Measurements from ENCODE around the gene EFCAB8. TPM values are rescaled to one million over a fixed set of nuclear protein-coding genes. Genes with fewer than 3 reads are reported as not detected.

Gene EFCAB8
- total RNA-seq, 1 experiment from 2014 or later = not detected

DNA sequence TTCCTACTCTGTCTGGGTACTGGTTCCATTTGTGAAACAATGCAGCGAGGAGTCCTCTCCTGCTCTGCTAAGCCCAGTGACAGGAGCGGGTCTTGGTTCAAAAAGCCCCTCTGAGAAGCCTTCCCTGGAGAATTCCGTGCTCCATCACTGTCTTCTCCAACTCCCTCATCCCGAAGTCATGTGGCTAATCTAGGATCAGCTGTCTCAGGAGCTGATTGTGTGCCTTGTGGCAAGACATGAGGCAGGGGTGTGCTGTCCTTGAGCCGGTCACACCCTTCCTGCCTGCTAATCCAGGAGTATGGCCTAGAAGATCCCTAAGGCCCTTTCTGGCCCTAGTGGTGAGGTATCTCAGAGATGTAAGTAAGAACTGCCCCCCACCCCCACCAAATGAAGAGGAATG is 72.0 kb downstream of the EFCAB8 start:
- no peaks in the 10 kb centered on the region for H3K4me1 ChIP-seq (ENCODE audit: insufficient read depth, low read length)
- no peak overlapping the region for H2AFZ ChIP-seq (ENCODE audit: low read length)
- H3K9me3 ChIP-seq (ENCODE audit: low read length) = no peaks in the 10 kb centered on the region
- CTCF ChIA-PET = no interaction called here
- no peak overlapping the region for H3K4me2 ChIP-seq (ENCODE audit: low read length)
- BruUV-seq (replicated peaks) = no TSS peak
- no peaks in the 10 kb centered on the region for H3F3A ChIP-seq (ENCODE audit: low read length, unreplicated experiment)
- intact Hi-C loops (cut with micrococcal nuclease) = no loop called here
- POLR2A ChIA-PET (ENCODE audit: unreplicated experiment) = no interaction called here
- no peak overlapping the region for H3K27ac ChIP-seq (ENCODE audit: low read length)
- no peak for ATAC-seq
- TF ChIP-seq EZH2phosphoT487 (IDR thresholded peaks at IDR 0.05; ENCODE audit: borderline replicate concordance, low read length) (no peak), EZH2 (IDR thresholded peaks at IDR 0.05; ENCODE audit: low read length, unreplicated experiment) (no peak)
- TF ChIP-seq, protein P1, sequence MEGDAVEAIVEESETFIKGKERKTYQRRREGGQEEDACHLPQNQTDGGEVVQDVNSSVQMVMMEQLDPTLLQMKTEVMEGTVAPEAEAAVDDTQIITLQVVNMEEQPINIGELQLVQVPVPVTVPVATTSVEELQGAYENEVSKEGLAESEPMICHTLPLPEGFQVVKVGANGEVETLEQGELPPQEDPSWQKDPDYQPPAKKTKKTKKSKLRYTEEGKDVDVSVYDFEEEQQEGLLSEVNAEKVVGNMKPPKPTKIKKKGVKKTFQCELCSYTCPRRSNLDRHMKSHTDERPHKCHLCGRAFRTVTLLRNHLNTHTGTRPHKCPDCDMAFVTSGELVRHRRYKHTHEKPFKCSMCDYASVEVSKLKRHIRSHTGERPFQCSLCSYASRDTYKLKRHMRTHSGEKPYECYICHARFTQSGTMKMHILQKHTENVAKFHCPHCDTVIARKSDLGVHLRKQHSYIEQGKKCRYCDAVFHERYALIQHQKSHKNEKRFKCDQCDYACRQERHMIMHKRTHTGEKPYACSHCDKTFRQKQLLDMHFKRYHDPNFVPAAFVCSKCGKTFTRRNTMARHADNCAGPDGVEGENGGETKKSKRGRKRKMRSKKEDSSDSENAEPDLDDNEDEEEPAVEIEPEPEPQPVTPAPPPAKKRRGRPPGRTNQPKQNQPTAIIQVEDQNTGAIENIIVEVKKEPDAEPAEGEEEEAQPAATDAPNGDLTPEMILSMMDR (conservative IDR thresholded peaks at IDR 0.05; ENCODE audit: low read depth, low read length) = no peak
- H3K36me3 ChIP-seq (ENCODE audit: low read depth, low read length) = no peaks in the 10 kb centered on the region
- H3K27me3 ChIP-seq (ENCODE audit: low read length) = peaks cover 22% of the 10 kb centered on the region
- H3K9me2 ChIP-seq (replicated peaks; ENCODE audit: low read length) = no peaks in the 10 kb centered on the region
- no peaks in the 10 kb centered on the region for H4K20me1 ChIP-seq (ENCODE audit: low read length)
- H3K4me3 ChIP-seq (ENCODE audit: low read length) = no peak overlapping the region
- no peak overlapping the region for H3K9ac ChIP-seq (ENCODE audit: low read length)
- no peak for DNase-seq
- no peaks in the 10 kb centered on the region for H3K79me2 ChIP-seq (ENCODE audit: low read length)

DNA sequence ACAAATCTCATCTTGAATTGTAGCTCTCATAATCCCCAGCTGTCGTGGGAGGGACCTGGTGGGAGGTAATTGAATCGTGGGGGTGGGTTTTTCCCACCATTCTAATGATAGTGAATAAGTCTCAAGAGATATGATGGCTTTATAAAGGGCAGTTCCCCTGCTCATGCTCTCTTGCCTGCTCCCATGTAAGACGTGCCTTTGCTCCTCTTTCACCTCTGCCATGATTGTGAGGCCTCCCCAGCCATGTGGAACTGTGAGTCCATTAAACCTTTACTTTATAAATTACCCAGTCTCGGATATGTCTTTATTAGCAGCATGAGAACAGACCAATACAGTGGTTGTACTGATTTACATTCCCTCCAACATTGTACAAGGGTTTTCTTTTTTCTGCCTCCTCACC is 75.9 kb downstream of the EFCAB8 start:
- H3K4me3 ChIP-seq (ENCODE audit: low read length) = no peak overlapping the region
- ChIA-PET POLR2A (ENCODE audit: unreplicated experiment) (no interaction called here), CTCF (no interaction called here)
- no peak for DNase-seq
- H3K79me2 ChIP-seq (ENCODE audit: low read length) = no peaks in the 10 kb centered on the region
- no peak overlapping the region for H3K4me2 ChIP-seq (ENCODE audit: low read length)
- no peak for ATAC-seq
- H3K36me3 ChIP-seq (ENCODE audit: low read depth, low read length) = no peaks in the 10 kb centered on the region
- H4K20me1 ChIP-seq (ENCODE audit: low read length) = no peaks in the 10 kb centered on the region
- H3K27me3 ChIP-seq (ENCODE audit: low read length) = peaks cover 22% of the 10 kb centered on the region
- BruUV-seq (replicated peaks) = no TSS peak
- TF ChIP-seq EZH2phosphoT487 (IDR thresholded peaks at IDR 0.05; ENCODE audit: borderline replicate concordance, low read length) (no peak), EZH2 (IDR thresholded peaks at IDR 0.05; ENCODE audit: low read length, unreplicated experiment) (no peak)
- TF ChIP-seq, protein P1 (conservative IDR thresholded peaks at IDR 0.05; ENCODE audit: low read depth, low read length) = no peak
- no peak overlapping the region for H2AFZ ChIP-seq (ENCODE audit: low read length)
- no peaks in the 10 kb centered on the region for H3K9me2 ChIP-seq (replicated peaks; ENCODE audit: low read length)
- H3K4me1 ChIP-seq (ENCODE audit: insufficient read depth, low read length) = no peaks in the 10 kb centered on the region
- intact Hi-C loops (cut with micrococcal nuclease) = no loop called here
- H3K27ac ChIP-seq (ENCODE audit: low read length) = no peak overlapping the region
- H3F3A ChIP-seq (ENCODE audit: low read length, unreplicated experiment) = no peaks in the 10 kb centered on the region
- H3K9ac ChIP-seq (ENCODE audit: low read length) = no peak overlapping the region
- H3K9me3 ChIP-seq (ENCODE audit: low read length) = no peaks in the 10 kb centered on the region

DNA sequence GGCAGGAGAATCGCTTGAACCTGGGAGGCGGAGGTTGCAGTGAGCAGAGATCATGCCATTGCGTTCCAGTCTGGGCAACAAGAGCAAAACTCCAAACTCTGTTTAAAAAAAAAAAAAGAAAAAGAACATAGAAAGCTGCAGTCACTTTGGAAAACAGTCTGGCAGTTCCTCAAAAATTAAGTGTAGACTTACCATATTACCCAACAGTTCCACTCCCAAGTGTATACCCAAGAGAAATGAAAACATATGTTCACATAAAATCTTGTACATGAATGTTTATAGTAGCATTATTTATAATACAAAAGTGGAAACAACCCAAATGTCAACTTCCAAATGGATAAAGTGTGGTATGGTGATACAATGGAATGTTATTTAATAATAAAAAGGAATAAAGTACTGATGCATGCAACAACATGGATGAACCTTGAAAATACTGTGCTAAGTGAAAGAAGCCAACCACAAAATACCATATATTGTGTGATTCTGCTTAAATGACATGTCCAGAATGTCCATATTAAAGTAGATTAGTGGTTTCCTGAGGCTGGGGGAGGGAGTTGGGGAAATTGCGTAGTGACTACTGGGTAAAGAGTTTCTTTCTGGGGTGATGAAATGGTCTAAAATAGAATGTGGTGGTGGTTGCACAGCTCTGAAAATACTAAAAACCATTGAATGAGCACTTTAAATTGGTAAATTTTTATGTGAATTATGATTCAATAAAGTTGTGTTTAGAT is 82.6 kb downstream of the EFCAB8 start:
- CTCF ChIA-PET = no interaction called here
- Histone ChIP-seq H3K9ac (ENCODE audit: low read length) (no peak overlapping the region), H3K4me3 (ENCODE audit: low read length) (no peak overlapping the region), H3K9me3 (ENCODE audit: low read length) (no peaks in the 10 kb centered on the region), H3K4me1 (ENCODE audit: insufficient read depth, low read length) (no peaks in the 10 kb centered on the region), H2AFZ (ENCODE audit: low read length) (no peak overlapping the region), H3K27me3 (ENCODE audit: low read length) (peaks cover 15% of the 10 kb centered on the region; the same call in 1 of the 2 replicates), H4K20me1 (ENCODE audit: low read length) (no peaks in the 10 kb centered on the region), H3K9me2 (replicated peaks; ENCODE audit: low read length) (no peaks in the 10 kb centered on the region), H3K4me2 (ENCODE audit: low read length) (no peak overlapping the region), H3K79me2 (ENCODE audit: low read length) (no peaks in the 10 kb centered on the region), H3F3A (ENCODE audit: low read length, unreplicated experiment) (no peaks in the 10 kb centered on the region), H3K36me3 (ENCODE audit: low read depth, low read length) (no peaks in the 10 kb centered on the region), H3K27ac (ENCODE audit: low read length) (no peak overlapping the region)
- intact Hi-C loops (cut with micrococcal nuclease) = no loop called here
- BruUV-seq (replicated peaks) = no TSS peak
- no peak for TF ChIP-seq EZH2 (IDR thresholded peaks at IDR 0.05; ENCODE audit: low read length, unreplicated experiment)
- TF ChIP-seq EZH2phosphoT487 (IDR thresholded peaks at IDR 0.05; ENCODE audit: borderline replicate concordance, low read length) = no peak
- TF ChIP-seq, protein P1 (conservative IDR thresholded peaks at IDR 0.05; ENCODE audit: low read depth, low read length) = no peak
- no peak for ATAC-seq
- no peak for DNase-seq
- POLR2A ChIA-PET (ENCODE audit: unreplicated experiment) = no interaction called here
